WERI-Rb-1 (cell line): Measurements from ENCODE around the gene RGS6.
A peak's percentile ranks its signal among the peaks of the same experiment; 100 is the strongest.
"Not testable (repeated sequence)": the region's sequence is repeated elsewhere in the genome, so short reads cannot be mapped to it uniquely, and the experiment has no call there.

Experiments
- DNase-seq: peaks from one replicate; pipeline ENCODE4 v3.0.0-alpha.2; 2020
- H3K27ac ChIP-seq: fragments of 250-450 bp; sonication (Bioruptor Pico); 2 replicates; pipeline ENCODE4 v1.5.1; 2020; ENCODE audit warnings: mild to moderate bottlenecking, moderate library complexity
- H3K27me3 ChIP-seq: fragments of 250-450 bp; sonication (Bioruptor Pico); 2 replicates; pipeline ENCODE4 v1.5.1; 2021; ENCODE audit warnings: mild to moderate bottlenecking, low read depth, moderate library complexity; ENCODE audit not compliant: insufficient read depth, severe bottlenecking
- H3K36me3 ChIP-seq: fragments of 250-450 bp; sonication (Bioruptor Pico); 2 replicates; pipeline ENCODE4 v1.5.1; 2020; ENCODE audit warnings: mild to moderate bottlenecking, moderate library complexity
- H3K4me3 ChIP-seq: 2 replicates; pipeline ENCODE4 v1.5.1; 2011; ENCODE audit warnings: low read depth, mild to moderate bottlenecking, control low read depth, low read length
- H3K9me3 ChIP-seq: fragments of 250-450 bp; sonication (Bioruptor Pico); 2 replicates; pipeline ENCODE4 v1.5.1; 2021; ENCODE audit warnings: mild to moderate bottlenecking, moderate library complexity; ENCODE audit not compliant: severe bottlenecking
- TF ChIP-seq, protein P1 (sequence below): IDR thresholded peaks from 2 replicates; pipeline ENCODE4 v1.5.1; 2011; ENCODE audit warnings: low read depth, mild to moderate bottlenecking, control low read depth, inconsistent platforms, low read length

Gene RGS6

GRCh38 chr14:71918955-71919354 is 13.3 kb upstream of the RGS6 start:
- Histone ChIP-seq H3K27me3 (no peaks in the 10 kb centered on the region), H3K9me3 (no peaks in the 10 kb centered on the region), H3K27ac (no peak overlapping the region), H3K36me3 (no peaks in the 10 kb centered on the region), H3K4me3 (no peak overlapping the region)
- no peak for DNase-seq
- TF ChIP-seq, protein P1, sequence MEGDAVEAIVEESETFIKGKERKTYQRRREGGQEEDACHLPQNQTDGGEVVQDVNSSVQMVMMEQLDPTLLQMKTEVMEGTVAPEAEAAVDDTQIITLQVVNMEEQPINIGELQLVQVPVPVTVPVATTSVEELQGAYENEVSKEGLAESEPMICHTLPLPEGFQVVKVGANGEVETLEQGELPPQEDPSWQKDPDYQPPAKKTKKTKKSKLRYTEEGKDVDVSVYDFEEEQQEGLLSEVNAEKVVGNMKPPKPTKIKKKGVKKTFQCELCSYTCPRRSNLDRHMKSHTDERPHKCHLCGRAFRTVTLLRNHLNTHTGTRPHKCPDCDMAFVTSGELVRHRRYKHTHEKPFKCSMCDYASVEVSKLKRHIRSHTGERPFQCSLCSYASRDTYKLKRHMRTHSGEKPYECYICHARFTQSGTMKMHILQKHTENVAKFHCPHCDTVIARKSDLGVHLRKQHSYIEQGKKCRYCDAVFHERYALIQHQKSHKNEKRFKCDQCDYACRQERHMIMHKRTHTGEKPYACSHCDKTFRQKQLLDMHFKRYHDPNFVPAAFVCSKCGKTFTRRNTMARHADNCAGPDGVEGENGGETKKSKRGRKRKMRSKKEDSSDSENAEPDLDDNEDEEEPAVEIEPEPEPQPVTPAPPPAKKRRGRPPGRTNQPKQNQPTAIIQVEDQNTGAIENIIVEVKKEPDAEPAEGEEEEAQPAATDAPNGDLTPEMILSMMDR = no peak

DNA sequence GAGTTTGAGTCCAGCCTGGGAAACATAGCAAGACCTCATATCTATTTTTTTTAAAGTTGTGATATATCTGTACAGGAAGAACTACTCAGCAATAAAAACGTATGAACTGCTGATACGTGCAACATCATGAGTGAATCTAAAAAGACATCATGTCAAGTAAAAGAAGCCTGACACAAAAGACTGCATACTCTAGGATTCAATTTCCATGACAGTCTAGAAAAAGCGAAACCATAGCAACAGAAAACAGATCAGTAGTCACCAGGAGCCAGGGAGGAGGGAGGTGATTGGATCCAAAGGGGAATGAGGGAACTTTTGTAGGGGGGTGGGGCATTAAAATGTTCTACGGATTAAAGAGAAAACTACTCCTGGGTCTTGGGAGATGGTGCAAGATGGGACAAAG is 8.7 kb upstream of the RGS6 start:
- Histone ChIP-seq H3K4me3 (no peak overlapping the region), H3K9me3 (no peaks in the 10 kb centered on the region), H3K27me3 (no peaks in the 10 kb centered on the region), H3K36me3 (no peaks in the 10 kb centered on the region), H3K27ac (no peak overlapping the region)
- TF ChIP-seq, protein P1 = no peak
- no peak for DNase-seq

- H3K27me3 ChIP-seq = peaks cover 24% of the 10 kb centered on the region
Measured at GRCh38 chr14:71931492-71932228, 569 bp upstream of the RGS6 start.

GRCh38 chr14:71933001-71933587 is 865 bp downstream of the RGS6 start:
- H3K9me3 ChIP-seq = no peaks in the 10 kb centered on the region
- DNase-seq = no peak
- H3K27me3 ChIP-seq = peaks cover 24% of the 10 kb centered on the region
- no peak overlapping the region for H3K27ac ChIP-seq
- H3K36me3 ChIP-seq = no peaks in the 10 kb centered on the region
- TF ChIP-seq, protein P1 = no peak
- peak overlapping the region; percentile 61 for H3K4me3 ChIP-seq

More at GRCh38 chr14:71931492-71932228, 569 bp upstream of the RGS6 start:
- no peaks in the 10 kb centered on the region for H3K9me3 ChIP-seq
- TF ChIP-seq, protein P1 = no peak
- peak; percentile 17 for DNase-seq
- no peak overlapping the region for H3K27ac ChIP-seq
- H3K4me3 ChIP-seq = peak overlapping the region; percentile 44
- H3K36me3 ChIP-seq = no peaks in the 10 kb centered on the region

DNA sequence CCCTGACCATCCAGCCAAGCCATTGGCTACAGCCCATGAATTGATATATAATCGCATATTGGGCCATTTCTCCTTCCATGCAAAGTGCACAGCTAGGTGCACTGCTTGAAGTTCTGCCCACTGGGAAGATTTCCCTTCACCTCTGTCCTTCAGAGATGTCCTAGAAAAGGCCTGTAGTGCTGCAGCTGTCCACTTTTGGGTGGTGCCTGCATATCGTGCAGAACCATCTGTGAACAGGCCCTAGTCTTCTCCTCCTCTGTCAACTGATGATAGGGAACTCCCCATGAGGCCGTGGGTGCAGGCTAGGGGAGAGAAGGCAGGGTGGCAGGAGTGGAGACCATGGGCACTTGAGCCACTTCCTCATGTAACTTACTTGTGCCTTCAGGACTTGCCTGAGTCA is 6.0 kb downstream of the RGS6 start:
- H3K9me3 ChIP-seq = peaks cover 12% of the 10 kb centered on the region
- H3K4me3 ChIP-seq, DNase-seq, H3K27ac ChIP-seq, H3K36me3 ChIP-seq: not testable (repeated sequence)
- H3K27me3 ChIP-seq = peaks cover 11% of the 10 kb centered on the region

GRCh38 chr14:71939344-71939743 is 7.1 kb downstream of the RGS6 start:
- not testable (repeated sequence) for H3K4me3 ChIP-seq, H3K27ac ChIP-seq, DNase-seq, H3K27me3 ChIP-seq, H3K36me3 ChIP-seq
- peaks cover 12% of the 10 kb centered on the region for H3K9me3 ChIP-seq

DNA sequence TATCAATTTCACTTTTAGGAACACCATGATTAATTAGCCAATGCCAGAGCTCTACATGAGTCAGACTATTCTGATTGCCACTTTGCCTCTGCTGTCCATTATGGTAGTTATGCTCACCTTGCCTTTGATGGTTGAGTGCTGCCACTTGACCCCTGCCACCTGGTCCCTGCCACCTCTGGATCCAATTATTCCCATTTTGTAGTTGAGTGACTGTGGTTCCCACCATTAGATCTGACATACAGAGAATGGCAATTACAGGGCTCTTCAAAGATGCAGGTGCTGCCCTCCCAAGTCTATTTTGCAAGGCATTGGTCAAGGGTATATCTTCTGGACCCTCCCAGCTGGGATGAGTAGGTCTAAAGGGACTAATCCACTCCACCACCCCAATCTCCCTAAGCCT is 8.3 kb downstream of the RGS6 start:
- not testable (repeated sequence) for H3K27ac ChIP-seq, H3K36me3 ChIP-seq
- peaks cover 12% of the 10 kb centered on the region for H3K9me3 ChIP-seq

GRCh38 chr14:71941616-71942015 is 9.4 kb downstream of the RGS6 start:
- peak; percentile 53 for DNase-seq
- H3K27me3 ChIP-seq, H3K4me3 ChIP-seq, H3K36me3 ChIP-seq, H3K27ac ChIP-seq: not testable (repeated sequence)
- H3K9me3 ChIP-seq = peaks cover 12% of the 10 kb centered on the region

More for the DNA sequence above, 8.3 kb downstream of the RGS6 start:
- DNase-seq, H3K27me3 ChIP-seq, H3K4me3 ChIP-seq: not testable (repeated sequence)
